ENCODE data around the gene OVCH1. TPM values are rescaled to one million over a fixed set of nuclear protein-coding genes. Genes with fewer than 3 reads are reported as not detected.

OVCH1 gene
- total RNA-seq, 1 donor from 2014 or later = not detected

GRCh38 chr12:29492891-29493290 lies 4.6 kb downstream of the OVCH1 start:
- H3K36me3 Mint-ChIP-seq (ENCODE audit: unreplicated experiment) = no peaks in the 10 kb centered on the region
- H3K4me3 Mint-ChIP-seq (ENCODE audit: unreplicated experiment) = no peak overlapping the region
- no peaks in the 10 kb centered on the region for H3K27me3 Mint-ChIP-seq (ENCODE audit: unreplicated experiment)
- no peaks in the 10 kb centered on the region for H3K4me1 Mint-ChIP-seq (ENCODE audit: low read depth, unreplicated experiment)
- DNase-seq = no peak
- TF ChIP-seq, protein P1, sequence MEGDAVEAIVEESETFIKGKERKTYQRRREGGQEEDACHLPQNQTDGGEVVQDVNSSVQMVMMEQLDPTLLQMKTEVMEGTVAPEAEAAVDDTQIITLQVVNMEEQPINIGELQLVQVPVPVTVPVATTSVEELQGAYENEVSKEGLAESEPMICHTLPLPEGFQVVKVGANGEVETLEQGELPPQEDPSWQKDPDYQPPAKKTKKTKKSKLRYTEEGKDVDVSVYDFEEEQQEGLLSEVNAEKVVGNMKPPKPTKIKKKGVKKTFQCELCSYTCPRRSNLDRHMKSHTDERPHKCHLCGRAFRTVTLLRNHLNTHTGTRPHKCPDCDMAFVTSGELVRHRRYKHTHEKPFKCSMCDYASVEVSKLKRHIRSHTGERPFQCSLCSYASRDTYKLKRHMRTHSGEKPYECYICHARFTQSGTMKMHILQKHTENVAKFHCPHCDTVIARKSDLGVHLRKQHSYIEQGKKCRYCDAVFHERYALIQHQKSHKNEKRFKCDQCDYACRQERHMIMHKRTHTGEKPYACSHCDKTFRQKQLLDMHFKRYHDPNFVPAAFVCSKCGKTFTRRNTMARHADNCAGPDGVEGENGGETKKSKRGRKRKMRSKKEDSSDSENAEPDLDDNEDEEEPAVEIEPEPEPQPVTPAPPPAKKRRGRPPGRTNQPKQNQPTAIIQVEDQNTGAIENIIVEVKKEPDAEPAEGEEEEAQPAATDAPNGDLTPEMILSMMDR (IDR thresholded peaks at IDR 0.05; ENCODE audit: partially characterized antibody, unreplicated experiment) = no peak
- no peaks in the 10 kb centered on the region for H3K9me3 Mint-ChIP-seq (ENCODE audit: unreplicated experiment)
- H3K27ac Mint-ChIP-seq (ENCODE audit: unreplicated experiment) = no peak overlapping the region

DNA sequence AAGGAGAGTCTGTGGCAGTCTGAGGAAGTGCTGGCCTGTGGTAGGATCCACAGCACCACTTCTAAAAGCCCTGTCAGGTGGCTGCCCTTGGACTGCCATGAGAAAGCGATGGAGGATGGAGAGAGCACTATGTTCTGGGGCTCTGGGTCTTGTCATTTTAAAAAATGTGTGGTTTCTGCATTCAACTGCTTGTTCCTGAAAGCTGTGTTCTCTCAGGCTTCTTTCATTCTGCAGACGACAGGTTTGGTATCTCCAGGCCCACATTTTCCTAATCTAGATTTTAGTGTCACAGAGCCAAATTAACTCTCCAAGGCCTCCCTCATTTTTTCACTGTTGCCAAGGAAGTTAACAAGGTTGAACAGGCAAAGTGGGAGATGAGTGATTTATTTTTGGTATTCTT lies 10.5 kb downstream of the OVCH1 start:
- Mint-ChIP-seq H3K27ac (ENCODE audit: unreplicated experiment) (no peak overlapping the region), H3K4me3 (ENCODE audit: unreplicated experiment) (no peak overlapping the region)

DNA sequence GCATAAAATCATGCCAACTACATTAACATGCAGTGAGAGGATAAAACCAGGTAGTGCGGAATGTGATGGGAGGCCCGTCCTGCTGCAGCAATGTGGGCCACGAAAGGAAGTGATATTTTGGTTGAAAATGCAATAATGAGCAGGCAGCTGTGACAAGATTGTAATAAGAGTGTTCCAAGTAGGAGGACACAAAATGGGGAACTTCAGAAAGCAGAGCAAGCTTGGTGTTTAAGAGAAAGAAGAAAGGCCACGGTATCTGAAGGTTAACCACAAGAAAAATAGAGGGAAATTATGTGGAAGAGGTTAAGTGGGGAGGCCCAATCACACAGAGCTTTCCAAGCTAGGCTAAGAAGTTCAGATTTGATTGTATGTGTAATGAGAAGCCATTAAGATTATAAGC lies 34.3 kb downstream of the OVCH1 start:
- no peaks in the 10 kb centered on the region for H3K4me1 Mint-ChIP-seq (ENCODE audit: low read depth, unreplicated experiment)
- H3K27ac Mint-ChIP-seq (ENCODE audit: unreplicated experiment) = no peak overlapping the region
- TF ChIP-seq, protein P1 (IDR thresholded peaks at IDR 0.05; ENCODE audit: partially characterized antibody, unreplicated experiment) = no peak
- H3K36me3 Mint-ChIP-seq (ENCODE audit: unreplicated experiment) = no peaks in the 10 kb centered on the region
- DNase-seq = no peak
- H3K9me3 Mint-ChIP-seq (ENCODE audit: unreplicated experiment) = no peaks in the 10 kb centered on the region
- no peaks in the 10 kb centered on the region for H3K27me3 Mint-ChIP-seq (ENCODE audit: unreplicated experiment)
- no peak overlapping the region for H3K4me3 Mint-ChIP-seq (ENCODE audit: unreplicated experiment)

More for the DNA sequence above, 10.5 kb downstream of the OVCH1 start:
- Mint-ChIP-seq H3K9me3 (ENCODE audit: unreplicated experiment) (no peaks in the 10 kb centered on the region), H3K27me3 (ENCODE audit: unreplicated experiment) (no peaks in the 10 kb centered on the region), H3K36me3 (ENCODE audit: unreplicated experiment) (no peaks in the 10 kb centered on the region), H3K4me1 (ENCODE audit: low read depth, unreplicated experiment) (no peaks in the 10 kb centered on the region)
- TF ChIP-seq, protein P1 (IDR thresholded peaks at IDR 0.05; ENCODE audit: partially characterized antibody, unreplicated experiment) = no peak
- DNase-seq = no peak

DNA sequence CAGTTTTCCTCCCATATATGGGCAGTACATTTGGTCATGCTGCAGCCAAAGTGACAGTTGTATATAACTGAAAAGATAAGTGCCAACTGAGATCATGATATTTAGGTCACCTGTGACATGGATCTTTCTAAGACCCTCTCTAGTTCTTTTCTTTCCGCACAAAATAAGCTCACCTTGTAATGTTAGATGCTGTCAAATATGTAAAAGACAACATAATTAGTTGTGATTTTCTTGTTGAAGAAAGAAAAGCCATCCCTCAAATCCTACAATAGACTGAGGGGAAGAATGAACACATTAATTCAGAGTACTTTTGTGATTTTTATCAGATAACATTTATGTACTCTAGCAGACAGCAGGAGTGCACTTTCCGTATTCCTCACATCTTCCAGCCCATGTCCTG lies 37.4 kb downstream of the OVCH1 start:
- no peaks in the 10 kb centered on the region for H3K4me1 Mint-ChIP-seq (ENCODE audit: low read depth, unreplicated experiment)
- no peaks in the 10 kb centered on the region for H3K27me3 Mint-ChIP-seq (ENCODE audit: unreplicated experiment)
- H3K4me3 Mint-ChIP-seq (ENCODE audit: unreplicated experiment) = no peak overlapping the region

DNA sequence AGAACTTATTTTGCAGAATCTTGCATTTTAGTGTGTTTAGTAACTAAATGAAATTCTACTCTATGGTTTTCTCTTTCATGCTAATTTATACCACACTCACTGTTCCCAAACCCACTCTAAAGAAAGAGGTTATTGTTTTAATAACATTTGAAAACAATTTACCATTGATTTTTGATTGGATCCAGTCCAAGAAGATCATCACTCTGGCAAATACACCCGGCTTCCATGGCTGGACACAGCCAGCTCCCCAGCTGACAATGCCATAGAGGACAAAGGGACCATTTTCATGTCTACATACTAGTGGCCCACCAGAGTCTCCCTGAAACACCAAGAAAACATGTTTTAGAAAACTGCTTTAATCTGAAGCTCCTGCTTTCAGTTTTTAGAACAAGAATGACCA lies 42.4 kb downstream of the OVCH1 start:
- Mint-ChIP-seq H3K4me1 (ENCODE audit: low read depth, unreplicated experiment) (no peaks in the 10 kb centered on the region), H3K4me3 (ENCODE audit: unreplicated experiment) (no peak overlapping the region), H3K36me3 (ENCODE audit: unreplicated experiment) (no peaks in the 10 kb centered on the region), H3K27me3 (ENCODE audit: unreplicated experiment) (no peaks in the 10 kb centered on the region), H3K9me3 (ENCODE audit: unreplicated experiment) (no peaks in the 10 kb centered on the region), H3K27ac (ENCODE audit: unreplicated experiment) (no peak overlapping the region)
- no peak for DNase-seq
- TF ChIP-seq, protein P1 (IDR thresholded peaks at IDR 0.05; ENCODE audit: partially characterized antibody, unreplicated experiment) = no peak

More for the DNA sequence above, 37.4 kb downstream of the OVCH1 start:
- H3K9me3 Mint-ChIP-seq (ENCODE audit: unreplicated experiment) = no peaks in the 10 kb centered on the region
- no peaks in the 10 kb centered on the region for H3K36me3 Mint-ChIP-seq (ENCODE audit: unreplicated experiment)
- no peak for DNase-seq
- H3K27ac Mint-ChIP-seq (ENCODE audit: unreplicated experiment) = no peak overlapping the region
- TF ChIP-seq, protein P1 (IDR thresholded peaks at IDR 0.05; ENCODE audit: partially characterized antibody, unreplicated experiment) = no peak

All from glutamatergic neuron (in vitro differentiated cells).